Parathyroid adenoma (tissue), 2 donors: ENCODE results near the gene TMEM135.
"Not testable (repeated sequence)": the region's sequence is repeated elsewhere in the genome, so short reads cannot be mapped to it uniquely, and the experiment has no call there.

Experiments used
- H2AFZ ChIP-seq: fragments of 300-600 bp; sonication (generic); one replicate; pipeline ENCODE4 v1.7.0; 2017; ENCODE audit warnings: antibody characterized with exemption, mild to moderate bottlenecking
- H3K27ac ChIP-seq: fragments of 300-600 bp; sonication (generic); one replicate; pipeline ENCODE4 v1.7.0; 2017
- H3K27me3 ChIP-seq: fragments of 300-600 bp; sonication (generic); one replicate; pipeline ENCODE4 v1.7.0; 2017; ENCODE audit warnings: low read length; ENCODE audit not compliant: control insufficient read depth, insufficient read depth
- H3K36me3 ChIP-seq: fragments of 300-600 bp; sonication (generic); one replicate; pipeline ENCODE4 v1.7.0; 2017; ENCODE audit warnings: low read length; ENCODE audit not compliant: control insufficient read depth, insufficient read depth
- H3K4me1 ChIP-seq: fragments of 300-600 bp; sonication (generic); one replicate; pipeline ENCODE4 v1.7.0; 2017; ENCODE audit warnings: control low read depth
- H3K4me2 ChIP-seq: fragments of 300-600 bp; sonication (generic); one replicate; pipeline ENCODE4 v1.7.0; 2017; ENCODE audit warnings: low read length
- H3K4me3 ChIP-seq: fragments of 300-600 bp; sonication (generic); one replicate; pipeline ENCODE4 v1.7.0; 2017; ENCODE audit warnings: low read depth, low read length
- H3K79me2 ChIP-seq: fragments of 300-600 bp; sonication (generic); one replicate; pipeline ENCODE4 v1.7.0; 2017; ENCODE audit warnings: control low read depth
- H3K9ac ChIP-seq: fragments of 300-600 bp; sonication (generic); one replicate; pipeline ENCODE4 v1.7.0; 2017; ENCODE audit warnings: mild to moderate bottlenecking
- H3K9me3 ChIP-seq: fragments of 300-600 bp; sonication (generic); one replicate; pipeline ENCODE4 v1.7.0; 2017; ENCODE audit warnings: low read length; ENCODE audit not compliant: control insufficient read depth
- TF ChIP-seq, protein P1 (sequence below): fragments of 300-600 bp; sonication (generic); IDR thresholded peaks from one replicate; pipeline ENCODE4 v1.7.0; 2017; ENCODE audit warnings: antibody characterized with exemption, mild to moderate bottlenecking
- donor health status: primary hyperparathyroidism.

TMEM135 gene

DNA sequence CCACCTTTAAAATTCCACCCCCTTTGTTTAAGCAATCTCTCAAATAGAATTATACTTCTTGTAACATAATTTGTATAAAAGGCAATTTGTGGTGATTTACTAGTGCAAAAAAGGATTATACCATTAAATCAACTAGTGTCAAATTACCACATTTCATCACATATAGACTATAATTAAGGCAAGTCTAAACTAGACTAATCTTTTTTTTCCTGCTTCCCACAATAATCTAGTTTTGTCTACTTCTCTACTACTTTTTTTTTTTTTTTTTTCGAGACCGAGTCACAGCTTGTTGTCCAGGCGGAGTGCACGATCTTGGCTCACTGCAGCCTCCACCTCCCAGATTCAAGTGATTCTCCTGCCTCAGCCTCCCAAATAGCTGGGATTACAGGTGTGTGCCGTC lies 46.4 kb upstream of the TMEM135 start:
- Histone ChIP-seq H3K79me2 (no peaks in the 10 kb centered on the region), H3K27me3 (no peaks in the 10 kb centered on the region), H3K9ac (no peak overlapping the region)

DNA sequence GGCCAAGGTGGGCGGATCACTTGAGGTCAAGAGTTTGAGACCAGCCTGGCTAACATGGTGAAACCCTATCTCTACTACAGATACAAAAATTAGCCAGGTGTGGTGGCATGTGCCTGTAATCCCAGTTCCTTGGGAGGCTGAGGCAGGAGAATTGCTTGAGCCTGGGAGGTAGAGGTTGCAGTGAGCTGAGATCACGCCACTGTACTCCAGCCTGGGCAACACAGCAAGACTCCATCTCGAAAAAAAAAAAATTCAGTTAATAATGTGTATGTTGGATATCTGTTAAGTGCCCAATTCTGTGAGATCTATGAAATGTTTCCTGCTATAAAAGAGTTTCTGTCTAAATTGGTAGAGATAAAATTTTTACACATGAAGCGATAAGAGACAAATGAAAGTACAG lies 45.4 kb upstream of the TMEM135 start:
- H3K4me3 ChIP-seq, H3K4me2 ChIP-seq, H3K79me2 ChIP-seq, H2AFZ ChIP-seq, H3K36me3 ChIP-seq, H3K9ac ChIP-seq, H3K4me1 ChIP-seq, H3K27me3 ChIP-seq, H3K9me3 ChIP-seq: not testable (repeated sequence)
- peak overlapping the region; percentile 59 for H3K27ac ChIP-seq

More for the DNA sequence above, 46.4 kb upstream of the TMEM135 start:
- Histone ChIP-seq H3K4me3 (no peak overlapping the region), H3K36me3 (no peaks in the 10 kb centered on the region), H3K27ac (no peak overlapping the region), H3K4me2 (no peak overlapping the region), H3K9me3 (no peaks in the 10 kb centered on the region), H3K4me1 (peaks cover 4% of the 10 kb centered on the region), H2AFZ (no peak overlapping the region)
- TF ChIP-seq, protein P1, sequence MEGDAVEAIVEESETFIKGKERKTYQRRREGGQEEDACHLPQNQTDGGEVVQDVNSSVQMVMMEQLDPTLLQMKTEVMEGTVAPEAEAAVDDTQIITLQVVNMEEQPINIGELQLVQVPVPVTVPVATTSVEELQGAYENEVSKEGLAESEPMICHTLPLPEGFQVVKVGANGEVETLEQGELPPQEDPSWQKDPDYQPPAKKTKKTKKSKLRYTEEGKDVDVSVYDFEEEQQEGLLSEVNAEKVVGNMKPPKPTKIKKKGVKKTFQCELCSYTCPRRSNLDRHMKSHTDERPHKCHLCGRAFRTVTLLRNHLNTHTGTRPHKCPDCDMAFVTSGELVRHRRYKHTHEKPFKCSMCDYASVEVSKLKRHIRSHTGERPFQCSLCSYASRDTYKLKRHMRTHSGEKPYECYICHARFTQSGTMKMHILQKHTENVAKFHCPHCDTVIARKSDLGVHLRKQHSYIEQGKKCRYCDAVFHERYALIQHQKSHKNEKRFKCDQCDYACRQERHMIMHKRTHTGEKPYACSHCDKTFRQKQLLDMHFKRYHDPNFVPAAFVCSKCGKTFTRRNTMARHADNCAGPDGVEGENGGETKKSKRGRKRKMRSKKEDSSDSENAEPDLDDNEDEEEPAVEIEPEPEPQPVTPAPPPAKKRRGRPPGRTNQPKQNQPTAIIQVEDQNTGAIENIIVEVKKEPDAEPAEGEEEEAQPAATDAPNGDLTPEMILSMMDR, result no peak

DNA sequence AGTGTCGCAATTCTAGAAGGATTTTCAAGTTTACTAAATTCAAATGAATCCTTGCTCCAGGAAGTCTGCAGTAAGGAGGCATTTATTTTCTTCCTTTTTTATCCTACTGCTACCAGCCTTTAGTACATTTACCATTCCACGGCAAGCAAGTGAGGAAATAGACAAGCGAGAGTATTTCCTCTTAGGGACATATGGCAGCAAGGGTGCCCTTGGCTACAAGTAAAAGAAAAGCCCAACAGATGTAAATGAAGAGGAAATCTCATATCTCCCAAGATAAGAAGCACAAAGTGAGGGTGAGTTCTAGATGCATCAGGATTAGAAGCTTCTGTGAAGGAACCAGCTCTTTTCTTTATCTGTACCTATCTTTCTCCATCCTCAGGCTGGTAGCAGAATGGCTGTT lies 44.7 kb upstream of the TMEM135 start:
- Histone ChIP-seq H3K9ac (no peak overlapping the region), H3K27ac (peak overlapping the region; percentile 59), H3K4me3 (no peak overlapping the region), H3K79me2 (no peaks in the 10 kb centered on the region), H3K9me3 (no peaks in the 10 kb centered on the region), H3K27me3 (no peaks in the 10 kb centered on the region), H3K4me1 (peaks cover 4% of the 10 kb centered on the region), H3K4me2 (no peak overlapping the region), H3K36me3 (no peaks in the 10 kb centered on the region), H2AFZ (peak overlapping the region; percentile 69)
- TF ChIP-seq, protein P1, result no peak

DNA sequence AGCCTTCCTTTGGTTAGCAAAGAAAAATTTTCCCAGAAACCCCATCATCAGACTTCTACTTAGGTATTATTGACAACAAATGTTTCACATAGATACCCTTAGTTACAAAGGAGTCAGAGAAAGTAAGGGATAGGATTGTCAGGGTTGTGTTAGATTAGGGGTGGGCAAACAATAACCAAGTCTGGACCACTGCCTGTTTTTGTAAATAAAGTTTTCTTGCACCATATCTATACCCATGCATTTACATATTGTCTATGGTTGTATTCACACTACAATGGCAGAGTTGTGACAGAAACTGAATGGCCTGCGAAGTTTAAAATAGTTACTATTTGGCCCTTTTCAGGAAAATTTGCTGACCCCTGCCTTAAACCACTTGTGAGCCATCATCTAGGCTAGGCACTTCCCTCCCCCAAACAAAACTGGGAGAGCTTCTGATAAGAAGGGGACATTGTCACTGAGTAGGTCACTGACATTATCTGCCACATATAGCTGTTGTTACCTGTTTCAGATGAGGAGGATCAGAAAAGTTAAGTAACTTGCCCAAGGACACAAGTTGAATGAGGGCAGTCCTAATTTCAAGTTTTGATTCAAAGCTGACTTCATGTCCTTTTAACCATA lies 40.7 kb upstream of the TMEM135 start:
- H3K36me3 ChIP-seq, result no peaks in the 10 kb centered on the region
- TF ChIP-seq, protein P1, result no peak
- H3K79me2 ChIP-seq, result no peaks in the 10 kb centered on the region
- H3K4me3 ChIP-seq, result no peak overlapping the region
- no peak overlapping the region for H2AFZ ChIP-seq
- H3K9ac ChIP-seq, result no peak overlapping the region
- no peaks in the 10 kb centered on the region for H3K27me3 ChIP-seq
- no peak overlapping the region for H3K27ac ChIP-seq
- H3K4me1 ChIP-seq, result peaks cover 10% of the 10 kb centered on the region
- no peaks in the 10 kb centered on the region for H3K9me3 ChIP-seq
- no peak overlapping the region for H3K4me2 ChIP-seq

DNA sequence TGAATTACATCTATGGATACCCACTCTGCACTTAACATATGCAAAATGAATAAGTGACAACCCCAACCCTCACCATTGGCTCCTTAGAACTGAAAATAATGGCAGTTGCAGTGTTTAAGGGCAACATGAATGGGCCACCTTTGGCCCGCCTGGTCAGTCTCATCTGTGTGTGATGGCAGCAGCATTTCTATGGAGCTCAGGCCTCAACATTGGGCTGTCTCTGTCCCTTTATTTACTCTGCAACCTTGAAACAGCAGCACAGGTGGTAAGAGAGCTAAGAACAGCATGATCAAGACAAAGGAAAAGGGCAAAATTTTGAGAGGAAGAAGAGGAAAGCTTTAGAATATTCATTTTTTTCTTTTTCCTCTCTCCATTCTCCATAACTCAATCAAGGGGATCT lies 38.3 kb upstream of the TMEM135 start:
- no peak overlapping the region for H3K4me3 ChIP-seq
- peak overlapping the region; percentile 60 for H2AFZ ChIP-seq
- H3K27ac ChIP-seq, result peak overlapping the region; percentile 96
- H3K9me3 ChIP-seq, result no peaks in the 10 kb centered on the region
- no peaks in the 10 kb centered on the region for H3K36me3 ChIP-seq
- H3K4me1 ChIP-seq, result peaks cover 6% of the 10 kb centered on the region
- H3K4me2 ChIP-seq, result no peak overlapping the region
- TF ChIP-seq, protein P1, result no peak
- no peak overlapping the region for H3K9ac ChIP-seq
- H3K27me3 ChIP-seq, result no peaks in the 10 kb centered on the region
- no peaks in the 10 kb centered on the region for H3K79me2 ChIP-seq
